ENCODE data around the gene IER5L. TPM values are rescaled to one million over a fixed set of nuclear protein-coding genes. Genes with fewer than 3 reads are reported as not detected.

The IER5L gene
- total and polyA plus RNA-seq, 9 of the 15 experiments (the other 6 are each of a cell fraction or from before 2014, with no cell fraction given), result 0.14 to 11.9 (median 0.52) TPM

GRCh38 chr9:129174724-129175514 lies 3.1 kb downstream of the IER5L start (continued):
- TF ChIP-seq EP300 (IDR thresholded peaks at IDR 0.05; ENCODE audit: low read length) (no peak), GATA2 (CRISPR knock-in tag; IDR thresholded peaks at IDR 0.05) (no peak), ZZZ3 (IDR thresholded peaks at IDR 0.05) (no peak), BCOR (IDR thresholded peaks at IDR 0.05) (0 out of 2 replicates have a peak, but pooled peaks have one; percentile 9), ZNF551 (CRISPR knock-in tag; IDR thresholded peaks at IDR 0.05) (no peak), NFIX (CRISPR knock-in tag; IDR thresholded peaks at IDR 0.05; ENCODE audit: low read depth) (no peak), SAP30 (IDR thresholded peaks at IDR 0.05; ENCODE audit: borderline replicate concordance, insufficient read depth, low read depth, low read length, poor library complexity, severe bottlenecking) (no peak), BHLHE40 (IDR thresholded peaks at IDR 0.05; ENCODE audit: low read length) (no peak), HNRNPK (IDR thresholded peaks at IDR 0.05; ENCODE audit: low read depth, low read length, poor library complexity, severe bottlenecking) (no peak), ZNF584 (CRISPR knock-in tag; IDR thresholded peaks at IDR 0.05; ENCODE audit: low read depth) (0 out of 2 replicates have a peak, but pooled peaks have one; percentile 5), PRPF4 (IDR thresholded peaks at IDR 0.05; ENCODE audit: insufficient read depth, low read depth, low read length, poor library complexity, severe bottlenecking) (no peak), KLF1 (tag; IDR thresholded peaks at IDR 0.05) (no peak), FOXP1 (CRISPR knock-in tag; IDR thresholded peaks at IDR 0.05) (no peak), POLR2B (IDR thresholded peaks at IDR 0.05; ENCODE audit: low read depth, partially characterized antibody) (no peak), TCFL5 (CRISPR knock-in tag; conservative IDR thresholded peaks at IDR 0.05) (no peak), HNRNPUL1 (IDR thresholded peaks at IDR 0.05; ENCODE audit: low read length) (no peak), ZNF184 (CRISPR knock-in tag; IDR thresholded peaks at IDR 0.05) (no peak), ZFPM2 (CRISPR knock-in tag; IDR thresholded peaks at IDR 0.05) (no peak), RBFOX2 (IDR thresholded peaks at IDR 0.05; ENCODE audit: low read depth, low read length) (peak; percentile 62)
- TF ChIP-seq, protein P1, sequence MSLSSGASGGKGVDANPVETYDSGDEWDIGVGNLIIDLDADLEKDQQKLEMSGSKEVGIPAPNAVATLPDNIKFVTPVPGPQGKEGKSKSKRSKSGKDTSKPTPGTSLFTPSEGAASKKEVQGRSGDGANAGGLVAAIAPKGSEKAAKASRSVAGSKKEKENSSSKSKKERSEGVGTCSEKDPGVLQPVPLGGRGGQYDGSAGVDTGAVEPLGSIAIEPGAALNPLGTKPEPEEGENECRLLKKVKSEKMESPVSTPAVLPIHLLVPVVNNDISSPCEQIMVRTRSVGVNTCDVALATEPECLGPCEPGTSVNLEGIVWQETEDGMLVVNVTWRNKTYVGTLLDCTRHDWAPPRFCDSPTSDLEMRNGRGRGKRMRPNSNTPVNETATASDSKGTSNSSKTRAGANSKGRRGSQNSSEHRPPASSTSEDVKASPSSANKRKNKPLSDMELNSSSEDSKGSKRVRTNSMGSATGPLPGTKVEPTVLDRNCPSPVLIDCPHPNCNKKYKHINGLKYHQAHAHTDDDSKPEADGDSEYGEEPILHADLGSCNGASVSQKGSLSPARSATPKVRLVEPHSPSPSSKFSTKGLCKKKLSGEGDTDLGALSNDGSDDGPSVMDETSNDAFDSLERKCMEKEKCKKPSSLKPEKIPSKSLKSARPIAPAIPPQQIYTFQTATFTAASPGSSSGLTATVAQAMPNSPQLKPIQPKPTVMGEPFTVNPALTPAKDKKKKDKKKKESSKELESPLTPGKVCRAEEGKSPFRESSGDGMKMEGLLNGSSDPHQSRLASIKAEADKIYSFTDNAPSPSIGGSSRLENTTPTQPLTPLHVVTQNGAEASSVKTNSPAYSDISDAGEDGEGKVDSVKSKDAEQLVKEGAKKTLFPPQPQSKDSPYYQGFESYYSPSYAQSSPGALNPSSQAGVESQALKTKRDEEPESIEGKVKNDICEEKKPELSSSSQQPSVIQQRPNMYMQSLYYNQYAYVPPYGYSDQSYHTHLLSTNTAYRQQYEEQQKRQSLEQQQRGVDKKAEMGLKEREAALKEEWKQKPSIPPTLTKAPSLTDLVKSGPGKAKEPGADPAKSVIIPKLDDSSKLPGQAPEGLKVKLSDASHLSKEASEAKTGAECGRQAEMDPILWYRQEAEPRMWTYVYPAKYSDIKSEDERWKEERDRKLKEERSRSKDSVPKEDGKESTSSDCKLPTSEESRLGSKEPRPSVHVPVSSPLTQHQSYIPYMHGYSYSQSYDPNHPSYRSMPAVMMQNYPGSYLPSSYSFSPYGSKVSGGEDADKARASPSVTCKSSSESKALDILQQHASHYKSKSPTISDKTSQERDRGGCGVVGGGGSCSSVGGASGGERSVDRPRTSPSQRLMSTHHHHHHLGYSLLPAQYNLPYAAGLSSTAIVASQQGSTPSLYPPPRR (CRISPR knock-in tag; IDR thresholded peaks at IDR 0.05; ENCODE audit: borderline replicate concordance), result no peak
- TF ChIP-seq, protein P2, sequence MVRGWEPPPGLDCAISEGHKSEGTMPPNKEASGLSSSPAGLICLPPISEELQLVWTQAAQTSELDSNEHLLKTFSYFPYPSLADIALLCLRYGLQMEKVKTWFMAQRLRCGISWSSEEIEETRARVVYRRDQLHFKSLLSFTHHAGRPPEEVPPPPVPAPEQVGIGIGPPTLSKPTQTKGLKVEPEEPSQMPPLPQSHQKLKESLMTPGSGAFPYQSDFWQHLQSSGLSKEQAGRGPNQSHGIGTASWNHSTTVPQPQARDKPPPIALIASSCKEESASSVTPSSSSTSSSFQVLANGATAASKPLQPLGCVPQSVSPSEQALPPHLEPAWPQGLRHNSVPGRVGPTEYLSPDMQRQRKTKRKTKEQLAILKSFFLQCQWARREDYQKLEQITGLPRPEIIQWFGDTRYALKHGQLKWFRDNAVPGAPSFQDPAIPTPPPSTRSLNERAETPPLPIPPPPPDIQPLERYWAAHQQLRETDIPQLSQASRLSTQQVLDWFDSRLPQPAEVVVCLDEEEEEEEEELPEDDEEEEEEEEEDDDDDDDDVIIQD (CRISPR knock-in tag; IDR thresholded peaks at IDR 0.05), result no peak
- TF ChIP-seq, protein P3, sequence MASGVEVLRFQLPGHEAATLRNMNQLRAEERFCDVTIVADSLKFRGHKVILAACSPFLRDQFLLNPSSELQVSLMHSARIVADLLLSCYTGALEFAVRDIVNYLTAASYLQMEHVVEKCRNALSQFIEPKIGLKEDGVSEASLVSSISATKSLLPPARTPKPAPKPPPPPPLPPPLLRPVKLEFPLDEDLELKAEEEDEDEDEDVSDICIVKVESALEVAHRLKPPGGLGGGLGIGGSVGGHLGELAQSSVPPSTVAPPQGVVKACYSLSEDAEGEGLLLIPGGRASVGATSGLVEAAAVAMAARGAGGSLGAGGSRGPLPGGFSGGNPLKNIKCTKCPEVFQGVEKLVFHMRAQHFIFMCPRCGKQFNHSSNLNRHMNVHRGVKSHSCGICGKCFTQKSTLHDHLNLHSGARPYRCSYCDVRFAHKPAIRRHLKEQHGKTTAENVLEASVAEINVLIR (CRISPR knock-in tag; IDR thresholded peaks at IDR 0.05), result no peak

Measured in K562 (cell line).